NT2/D1 (cell line): ENCODE measurements around the gene HAX1.
A peak's percentile ranks its signal among the peaks of the same experiment; 100 is the strongest.
"Not testable (repeated sequence)": the region's sequence is repeated elsewhere in the genome, so short reads cannot be mapped to it uniquely, and the experiment has no call there.

Experiments used
- DNase-seq: peaks from one replicate; pipeline ENCODE4 v3.0.0-alpha.2; 2011; ENCODE audit warnings: low read depth, low spot score
- H3K27me3 ChIP-seq: 2 replicates; pipeline ENCODE4 v1.6.0; 2011; ENCODE audit warnings: mild to moderate bottlenecking; ENCODE audit not compliant: insufficient read length, insufficient read depth
- H3K36me3 ChIP-seq: 2 replicates; pipeline ENCODE4 v1.6.1; 2011; ENCODE audit warnings: mild to moderate bottlenecking, low read length, mixed read lengths; ENCODE audit not compliant: insufficient read depth, insufficient read length
- H3K4me1 ChIP-seq: 2 replicates; pipeline ENCODE4 v1.5.1; 2011; ENCODE audit not compliant: insufficient read depth, insufficient read length
- H3K4me3 ChIP-seq: 2 replicates; pipeline ENCODE4 v1.5.1; 2011; ENCODE audit warnings: low read depth; ENCODE audit not compliant: insufficient read length
- H3K9ac ChIP-seq: 2 replicates; pipeline ENCODE4 v1.6.0; 2011; ENCODE audit warnings: low read depth; ENCODE audit not compliant: insufficient read length
- H3K9me3 ChIP-seq: 2 replicates; pipeline ENCODE4 v1.5.1; 2011; ENCODE audit warnings: mild to moderate bottlenecking, low read length; ENCODE audit not compliant: insufficient read depth
- SUZ12 ChIP-seq: IDR thresholded peaks from 2 replicates; pipeline ENCODE4 v1.6.1; 2011; ENCODE audit not compliant: insufficient read length, insufficient read depth; ENCODE audit errors: extremely low read depth
- YY1 ChIP-seq: IDR thresholded peaks from 2 replicates; pipeline ENCODE4 v1.6.1; 2011; ENCODE audit not compliant: insufficient read length, insufficient read depth
- ZNF274 ChIP-seq: IDR thresholded peaks from 2 replicates; pipeline ENCODE4 v1.6.1; 2011; ENCODE audit warnings: mild to moderate bottlenecking, low read depth, low read length

The HAX1 gene

GRCh38 chr1:154260127-154260526 lies 12.3 kb upstream of the HAX1 start:
- Histone ChIP-seq H3K4me1 (peaks cover 2% of the 10 kb centered on the region), H3K36me3 (peaks cover 100% of the 10 kb centered on the region), H3K9me3 (no peaks in the 10 kb centered on the region), H3K4me3 (no peak overlapping the region), H3K9ac (no peak overlapping the region), H3K27me3 (no peaks in the 10 kb centered on the region)
- no peak for TF ChIP-seq ZNF274
- TF ChIP-seq YY1: no peak
- no peak for TF ChIP-seq SUZ12
- DNase-seq: no peak

- Histone ChIP-seq H3K4me3 (no peak overlapping the region), H3K36me3 (peaks cover 96% of the 10 kb centered on the region), H3K9ac (no peak overlapping the region), H3K4me1 (peaks cover 2% of the 10 kb centered on the region), H3K27me3 (no peaks in the 10 kb centered on the region), H3K9me3 (no peaks in the 10 kb centered on the region)
- DNase-seq: no peak
- TF ChIP-seq SUZ12 (no peak), ZNF274 (no peak), YY1 (no peak)
Observed at GRCh38 chr1:154263465-154264332, 8.7 kb upstream of the HAX1 start.

- Histone ChIP-seq H3K27me3 (no peaks in the 10 kb centered on the region), H3K4me3 (no peak overlapping the region), H3K36me3 (peaks cover 96% of the 10 kb centered on the region), H3K9ac (no peak overlapping the region), H3K9me3 (no peaks in the 10 kb centered on the region), H3K4me1 (peaks cover 2% of the 10 kb centered on the region)
- no peak for DNase-seq
- TF ChIP-seq YY1 (no peak), ZNF274 (no peak), SUZ12 (no peak)
Observed at GRCh38 chr1:154264454-154264853, 8.0 kb upstream of the HAX1 start.

DNA sequence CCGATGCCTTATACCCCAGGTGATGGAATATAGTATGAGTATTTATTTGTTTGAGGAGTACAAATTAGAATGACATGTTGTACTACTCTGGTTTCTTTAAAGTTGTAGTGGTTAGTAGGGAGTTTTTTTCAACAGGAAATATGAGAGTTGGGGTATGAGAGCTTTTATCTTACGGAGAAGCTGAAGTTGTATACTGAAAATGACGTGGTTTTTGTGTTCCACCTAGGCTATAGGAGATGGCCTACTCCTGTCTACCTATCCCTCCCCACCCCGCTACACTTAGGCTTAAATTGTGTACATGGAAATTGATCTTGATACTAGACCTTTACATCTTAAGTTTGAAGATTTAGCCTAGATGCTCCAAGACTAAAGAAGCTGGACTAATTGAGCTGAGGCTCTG lies 6.8 kb upstream of the HAX1 start:
- H3K36me3 ChIP-seq: peaks cover 95% of the 10 kb centered on the region
- no peaks in the 10 kb centered on the region for H3K9me3 ChIP-seq
- H3K27me3 ChIP-seq: no peaks in the 10 kb centered on the region
- H3K9ac ChIP-seq: no peak overlapping the region
- peaks cover 2% of the 10 kb centered on the region for H3K4me1 ChIP-seq
- TF ChIP-seq SUZ12 (no peak), ZNF274 (no peak), YY1 (no peak)
- no peak overlapping the region for H3K4me3 ChIP-seq
- no peak for DNase-seq

GRCh38 chr1:154270833-154271232 lies 1.6 kb upstream of the HAX1 start:
- H3K9ac ChIP-seq: no peak overlapping the region
- DNase-seq: no peak
- no peaks in the 10 kb centered on the region for H3K27me3 ChIP-seq
- no peak overlapping the region for H3K4me3 ChIP-seq
- H3K9me3 ChIP-seq: no peaks in the 10 kb centered on the region
- TF ChIP-seq YY1: no peak
- no peak for TF ChIP-seq ZNF274
- TF ChIP-seq SUZ12: no peak
- peaks cover 74% of the 10 kb centered on the region for H3K36me3 ChIP-seq
- peaks cover 4% of the 10 kb centered on the region for H3K4me1 ChIP-seq

GRCh38 chr1:154272999-154273563 lies 652 bp downstream of the HAX1 start:
- Histone ChIP-seq H3K27me3 (no peaks in the 10 kb centered on the region), H3K4me1 (peaks cover 4% of the 10 kb centered on the region), H3K9me3 (no peaks in the 10 kb centered on the region), H3K4me3 (peak overlapping the region; percentile 90), H3K9ac (peak overlapping the region; percentile 97), H3K36me3 (peaks cover 73% of the 10 kb centered on the region)
- no peak for TF ChIP-seq ZNF274
- no peak for DNase-seq

GRCh38 chr1:154276797-154277196 lies 4.4 kb downstream of the HAX1 start:
- Histone ChIP-seq H3K9ac (no peak overlapping the region), H3K4me1 (peaks cover 4% of the 10 kb centered on the region), H3K36me3 (peaks cover 46% of the 10 kb centered on the region), H3K4me3 (no peak overlapping the region), H3K27me3 (no peaks in the 10 kb centered on the region), H3K9me3 (no peaks in the 10 kb centered on the region)
- peak; percentile 39 for DNase-seq
- no peak for TF ChIP-seq SUZ12
- TF ChIP-seq YY1: no peak
- no peak for TF ChIP-seq ZNF274

DNA sequence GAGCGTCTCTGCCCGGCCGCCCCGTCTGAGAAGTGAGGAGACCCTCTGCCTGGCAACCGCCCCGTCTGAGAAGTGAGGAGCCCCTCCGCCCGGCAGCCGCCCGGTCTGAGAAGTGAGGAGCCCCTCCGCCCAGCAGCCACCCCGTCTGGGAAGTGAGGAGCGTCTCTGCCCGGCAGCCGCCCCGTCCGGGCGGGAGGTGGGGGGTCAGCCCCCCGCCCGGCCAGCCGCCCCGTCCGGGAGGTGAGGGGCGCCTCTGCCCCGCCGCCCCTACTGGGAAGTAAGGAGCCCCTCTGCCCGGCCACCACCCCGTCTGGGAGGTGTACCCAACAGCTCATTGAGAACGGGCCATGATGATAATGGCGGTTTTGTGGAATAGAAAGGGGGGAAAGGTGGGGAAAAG lies 15.2 kb downstream of the HAX1 start:
- H3K4me3 ChIP-seq, DNase-seq, H3K9me3 ChIP-seq, H3K9ac ChIP-seq, H3K4me1 ChIP-seq, H3K36me3 ChIP-seq, H3K27me3 ChIP-seq: not testable (repeated sequence)
